ENCODE results near the gene PAX5.
A peak's percentile ranks its signal among the peaks of the same experiment; 100 is the strongest.

The PAX5 gene

GRCh38 chr9:36897478-36897877 lies 136.6 kb downstream of the PAX5 start:
- no peak for DNase-seq

DNA sequence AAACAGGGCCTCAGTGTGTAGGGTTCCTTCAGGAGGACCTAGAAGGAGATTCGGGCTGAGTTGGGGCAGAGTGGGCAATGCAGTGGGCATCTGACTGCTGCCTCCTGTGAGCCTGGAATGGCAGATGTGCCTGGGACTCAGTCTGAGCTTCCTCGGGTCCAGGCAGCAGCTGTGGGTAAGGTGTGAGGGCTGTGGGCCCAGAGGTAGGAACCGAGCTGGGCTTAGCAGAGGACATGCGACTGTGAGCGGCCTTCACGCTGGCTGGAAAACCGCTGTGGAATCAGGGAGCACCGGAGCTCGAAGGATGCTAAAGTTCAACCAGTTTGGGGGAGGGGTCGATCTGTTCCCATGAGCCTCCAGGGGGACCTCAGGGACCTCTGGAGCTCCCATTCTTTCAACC lies 137.0 kb downstream of the PAX5 start:
- DNase-seq: no peak

DNA sequence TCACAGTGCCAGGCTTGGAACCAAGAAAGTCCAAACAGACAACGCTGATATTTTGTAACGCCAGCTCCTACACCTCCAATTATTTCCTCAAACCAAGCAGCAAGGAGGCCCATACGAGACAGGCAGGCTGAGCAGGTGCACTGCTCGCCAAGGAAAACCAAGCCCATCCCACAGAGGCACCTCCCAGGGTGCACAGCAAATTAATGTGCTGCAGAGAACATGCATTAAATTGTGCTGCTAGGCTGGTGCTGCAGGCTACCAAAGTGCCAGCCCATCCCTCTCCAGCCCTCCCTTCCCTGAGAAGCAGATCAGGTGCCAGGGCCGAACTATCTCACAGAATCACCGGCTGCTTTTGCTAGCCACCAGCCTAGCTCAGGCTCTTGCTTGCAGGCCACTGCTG lies 137.8 kb downstream of the PAX5 start:
- peak; percentile 35 for DNase-seq

DNA sequence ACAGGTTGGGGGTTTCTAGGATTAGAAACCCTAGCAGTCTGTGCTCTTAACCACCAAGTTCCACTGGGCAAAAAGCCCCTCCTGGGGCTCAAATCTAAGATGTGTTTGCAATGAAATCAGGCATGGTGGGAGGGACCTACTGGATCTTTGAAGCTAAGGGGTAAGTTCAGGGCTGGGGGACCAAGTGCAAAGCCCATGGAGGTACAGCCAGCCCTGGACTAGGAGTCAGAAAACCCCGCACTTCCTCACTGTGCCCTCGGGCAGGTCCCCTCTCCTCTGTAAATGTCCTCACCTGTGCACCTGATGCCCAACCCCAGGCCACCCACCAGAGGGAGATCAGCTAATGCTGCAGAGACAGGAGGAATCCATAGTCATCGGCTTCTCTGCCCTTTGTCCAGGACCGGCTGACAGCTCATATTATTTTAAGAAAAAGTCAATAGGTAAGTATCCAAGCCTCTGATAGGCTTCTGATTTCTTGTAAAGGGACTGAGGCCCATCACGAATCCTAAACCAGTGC lies 138.3 kb downstream of the PAX5 start:
- DNase-seq: no peak

DNA sequence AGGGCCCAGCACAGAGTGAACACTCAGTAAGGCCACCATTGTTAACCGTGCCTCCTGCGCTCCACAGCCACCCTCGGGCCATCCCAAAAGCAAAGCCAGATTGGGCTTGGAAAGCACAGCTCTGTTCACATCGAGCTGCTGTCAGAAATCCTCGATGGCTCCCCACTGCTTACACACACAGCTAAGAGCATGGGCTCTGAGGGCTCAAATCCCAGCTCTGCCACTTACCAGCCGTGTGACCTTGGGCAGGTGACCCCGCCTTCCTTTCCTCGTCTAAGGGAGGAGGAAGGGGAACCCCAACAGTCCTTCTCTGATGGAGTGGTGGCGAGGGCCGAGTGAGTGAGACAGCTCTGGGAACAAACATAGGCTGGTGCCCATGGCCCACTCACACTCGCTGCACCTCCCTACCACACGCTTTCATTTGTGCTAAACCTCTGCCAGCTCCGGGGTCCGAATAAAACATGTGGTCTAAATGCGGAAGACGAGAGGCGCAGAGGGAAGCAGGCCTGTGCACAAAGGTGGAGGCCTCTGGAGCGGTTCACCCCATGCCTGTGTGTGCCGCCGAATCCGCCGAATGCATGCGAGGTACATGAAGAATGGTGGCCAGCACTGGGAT lies 139.3 kb downstream of the PAX5 start:
- DNase-seq: no peak

- no peak for DNase-seq
Measured at GRCh38 chr9:36893911-36894310, 140.2 kb downstream of the PAX5 start.

- no peak for DNase-seq
Measured at GRCh38 chr9:36893184-36893583, 140.9 kb downstream of the PAX5 start.

DNA sequence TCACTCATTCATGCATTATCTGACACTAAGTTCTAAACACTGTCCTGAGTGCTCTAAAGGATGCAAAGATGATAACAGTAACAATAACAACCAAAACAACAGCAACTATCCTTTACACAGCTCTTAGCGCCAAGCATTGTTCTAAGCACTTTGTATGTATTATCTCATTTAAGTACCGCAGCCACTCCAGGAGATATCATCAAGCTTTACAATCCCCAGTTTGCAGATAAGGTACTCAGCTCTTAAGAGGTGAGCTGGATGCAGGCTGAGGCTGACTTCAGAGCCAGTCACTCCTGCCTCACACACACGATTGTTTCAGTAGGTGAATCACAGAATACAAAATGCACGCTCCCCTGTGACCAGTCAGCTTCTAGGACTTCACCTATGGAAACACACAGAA lies 141.8 kb downstream of the PAX5 start:
- DNase-seq: no peak

GRCh38 chr9:36891341-36891811 lies 142.7 kb downstream of the PAX5 start:
- peak; percentile 90 for DNase-seq

GRCh38 chr9:36889844-36890243 lies 144.2 kb downstream of the PAX5 start:
- DNase-seq: no peak

GRCh38 chr9:36888551-36888950 lies 145.5 kb downstream of the PAX5 start:
- DNase-seq: no peak

- DNase-seq: no peak
Measured at GRCh38 chr9:36884721-36885120, 149.3 kb downstream of the PAX5 start.

DNA sequence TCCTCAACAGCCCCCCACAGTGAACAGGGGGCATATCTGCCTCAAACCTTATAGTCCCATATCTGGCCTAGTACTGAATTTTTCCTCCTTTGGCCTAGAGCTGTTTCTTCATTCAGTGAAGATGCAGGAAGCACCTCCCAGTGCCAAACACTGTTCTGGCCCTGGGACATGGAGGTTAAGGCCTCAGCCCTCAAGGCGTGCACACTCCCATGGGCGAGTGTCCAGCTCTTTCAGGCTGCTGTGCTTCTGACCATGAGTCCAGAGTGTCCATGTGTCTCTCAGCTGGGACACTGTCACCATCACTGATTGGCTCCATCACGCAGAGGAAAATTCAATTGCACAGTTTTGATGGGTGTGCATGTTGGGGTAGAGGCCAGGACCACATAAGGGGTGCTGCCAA lies 151.5 kb downstream of the PAX5 start:
- DNase-seq: no peak

DNA sequence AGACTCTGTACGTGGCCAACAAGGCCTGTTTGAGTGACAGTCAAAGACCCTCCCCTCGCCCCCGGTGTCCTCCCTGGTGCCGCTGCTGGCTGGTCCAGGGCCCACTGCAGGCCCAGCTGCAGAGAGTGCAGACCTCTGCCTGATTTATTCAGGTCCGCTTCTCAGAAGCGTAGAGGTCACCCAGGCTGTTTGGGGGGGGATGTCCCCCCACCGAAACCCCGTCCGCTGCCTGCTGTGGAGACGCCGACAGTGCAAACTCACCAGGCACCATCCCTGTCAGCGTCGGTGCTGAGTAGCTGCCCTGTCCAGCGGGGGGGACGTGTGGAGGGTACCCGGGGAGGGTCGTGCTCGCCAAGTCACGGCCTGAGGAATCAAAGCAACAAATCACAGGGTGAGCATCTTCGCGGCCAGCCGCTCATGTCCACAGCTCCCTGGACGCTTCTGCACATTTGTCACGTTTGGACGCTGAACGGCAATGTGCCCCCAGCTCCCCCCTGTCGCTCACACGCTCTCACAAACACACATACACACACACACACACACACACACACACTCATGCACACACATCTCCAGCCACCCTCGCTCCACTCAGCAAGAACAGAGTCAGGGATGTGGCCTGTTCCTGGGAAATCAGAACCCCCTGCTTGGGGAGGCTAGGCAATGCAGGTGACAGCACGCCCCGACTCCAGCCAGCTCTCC lies 152.2 kb downstream of the PAX5 start:
- no peak for DNase-seq

DNA sequence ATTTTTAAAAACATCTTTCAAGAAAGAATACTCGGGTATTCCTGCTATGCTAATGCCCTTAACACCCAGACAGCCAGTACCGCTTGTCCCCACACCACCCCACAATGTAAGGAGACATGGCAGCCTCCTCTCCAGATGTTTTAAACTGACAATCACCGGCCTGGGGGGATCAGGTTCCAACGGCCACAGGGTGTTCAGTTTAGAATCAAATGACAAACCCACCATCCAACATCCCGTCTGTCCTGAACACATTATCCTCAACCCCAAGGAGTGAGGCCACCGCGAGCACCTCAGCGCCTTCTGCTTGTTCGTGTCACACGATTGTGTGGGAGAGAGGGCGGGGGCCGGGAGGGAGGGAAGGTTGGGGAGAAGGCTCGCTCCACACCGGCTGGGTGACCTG lies 152.8 kb downstream of the PAX5 start:
- no peak for DNase-seq

- no peak for DNase-seq
Measured at GRCh38 chr9:36880075-36880474, 154.0 kb downstream of the PAX5 start.

DNA sequence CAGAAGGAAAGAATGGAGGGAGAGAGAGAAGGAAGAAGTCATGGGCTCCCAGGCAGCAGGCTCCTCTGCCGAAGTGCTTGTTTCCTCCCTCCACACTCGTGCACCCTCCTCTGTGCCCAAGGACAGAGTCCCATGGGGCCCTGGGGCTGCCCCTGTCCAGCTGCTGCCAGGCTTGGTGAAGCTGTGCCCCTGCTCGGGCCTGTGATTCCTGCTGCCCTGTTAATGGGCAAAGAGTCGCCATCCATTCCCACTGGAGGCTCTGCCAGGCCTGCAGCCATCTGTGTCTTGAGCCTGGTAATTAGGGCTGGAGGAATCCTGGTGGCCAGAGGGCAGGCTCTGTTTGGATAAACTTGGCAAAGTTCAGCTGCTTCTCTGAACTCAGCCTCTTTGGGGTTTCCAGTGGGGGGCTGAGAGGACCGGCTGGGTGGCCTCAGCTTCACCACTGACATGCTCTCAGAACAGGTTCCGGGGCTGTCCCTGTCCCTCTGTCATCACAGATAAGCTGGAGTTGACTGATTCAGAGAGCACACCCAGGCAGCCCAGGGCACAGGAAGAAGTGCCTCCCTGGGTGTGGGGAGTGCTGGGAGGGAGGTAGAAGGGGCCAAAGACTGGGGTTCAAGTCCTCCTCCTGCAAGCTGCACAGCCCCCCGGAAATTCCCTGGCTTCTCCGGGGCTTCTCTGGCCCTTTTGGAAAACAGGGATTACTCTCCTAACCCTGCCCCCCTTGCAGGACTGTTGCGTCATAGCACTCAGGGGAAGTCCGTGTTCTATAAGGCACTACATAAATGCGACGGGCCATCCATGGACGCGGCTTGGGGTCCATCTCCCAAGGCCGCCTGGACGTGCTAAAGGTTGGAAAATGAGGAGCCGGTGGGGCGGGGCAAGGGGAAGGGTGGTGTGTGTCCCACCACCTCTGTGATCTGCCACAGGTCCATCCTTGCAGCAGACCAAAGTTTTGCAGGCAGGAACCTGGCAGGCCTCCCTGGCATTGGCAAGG lies 154.8 kb downstream of the PAX5 start:
- no peak for DNase-seq

DNA sequence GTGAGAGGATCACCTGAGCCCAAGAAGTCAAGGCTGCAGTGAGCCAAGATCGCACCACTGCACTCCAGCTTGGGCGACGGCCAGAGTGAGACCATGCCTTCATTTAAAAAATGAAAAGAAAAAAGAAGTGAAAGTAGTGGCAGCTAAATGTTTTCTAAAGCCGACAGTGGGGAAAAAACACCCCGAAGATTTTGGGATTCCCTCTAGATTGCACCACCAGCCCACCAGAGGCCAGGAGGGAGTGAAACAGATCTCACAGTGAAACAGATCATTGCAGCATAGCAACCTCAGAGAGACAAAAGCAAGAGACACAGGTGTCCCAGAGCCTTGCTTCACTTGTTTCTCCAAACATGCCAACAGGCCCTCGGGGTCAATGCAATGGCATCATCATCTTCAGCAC lies 156.8 kb downstream of the PAX5 start:
- DNase-seq: no peak

GRCh38 chr9:36876056-36876455 lies 158.0 kb downstream of the PAX5 start:
- DNase-seq: no peak

- DNase-seq: no peak
Measured at GRCh38 chr9:36874921-36875320, 159.1 kb downstream of the PAX5 start.

GRCh38 chr9:36874261-36874660 lies 159.8 kb downstream of the PAX5 start:
- DNase-seq: no peak

DNA sequence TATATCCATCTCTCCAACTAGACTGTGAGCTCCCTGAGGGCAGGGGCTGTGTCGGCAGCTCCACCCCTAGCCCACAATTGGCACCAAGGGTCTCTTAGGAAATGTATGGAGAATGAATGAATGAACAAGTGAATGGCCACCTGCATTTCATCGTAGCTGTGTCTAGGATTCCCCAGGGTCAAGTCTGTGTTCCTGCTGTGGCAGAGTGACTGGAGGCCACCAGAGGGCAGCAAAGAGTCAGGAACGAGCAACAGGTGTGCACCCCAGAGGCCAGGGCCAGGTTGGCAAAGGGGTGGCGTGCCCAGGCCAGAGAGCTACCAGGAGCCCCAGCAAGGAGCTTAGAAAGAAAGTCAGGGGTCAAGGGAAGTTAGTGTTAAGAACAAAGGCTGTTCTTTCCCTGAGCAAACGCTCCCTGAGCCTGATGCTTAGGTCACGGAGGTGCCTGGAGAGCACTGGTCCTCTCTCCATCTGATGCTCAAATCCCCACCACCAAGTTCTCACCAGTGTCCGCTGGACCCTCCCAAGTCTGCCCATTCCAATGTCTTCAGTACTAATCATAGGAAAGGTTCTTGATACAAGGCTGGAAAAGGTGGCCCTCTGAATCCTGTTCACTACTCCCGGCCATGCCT lies 160.7 kb downstream of the PAX5 start:
- peak; percentile 37 for DNase-seq

- DNase-seq: no peak
Measured at GRCh38 chr9:36872641-36873040, 161.4 kb downstream of the PAX5 start.
